GM21825 (cell line): ENCODE results near the gene PHPT1.
"Not testable (repeated sequence)": the region's sequence is repeated elsewhere in the genome, so short reads cannot be mapped to it uniquely, and the experiment has no call there.

Experiments used
- ATAC-seq: cut with Tn5 transposase; IDR thresholded peaks from one replicate; pipeline ENCODE4 v1.9.1; 2021; ENCODE audit warnings: mild to moderate bottlenecking, moderate library complexity; ENCODE audit not compliant: unreplicated experiment

Gene PHPT1

GRCh38 chr9:136882947-136883283 lies 33.7 kb downstream of the PHPT1 start:
- ATAC-seq: not testable (repeated sequence)

- not testable (repeated sequence) for ATAC-seq
Measured at GRCh38 chr9:136883670-136884069, 34.5 kb downstream of the PHPT1 start.

GRCh38 chr9:136885950-136886578 lies 36.9 kb downstream of the PHPT1 start, which contains the start of gene TRAF2:
Gene TRAF2, plus strand, starts transcription at chr9:136886516. Its CDS starts 12,225 bp downstream, at chr9:136898741.
- ATAC-seq: peak; percentile 72

GRCh38 chr9:136886610-136887597 lies 37.7 kb downstream of the PHPT1 start:
- ATAC-seq: peak; percentile 17

GRCh38 chr9:136888454-136888853 lies 39.2 kb downstream of the PHPT1 start:
- no peak for ATAC-seq

- no peak for ATAC-seq
Measured at GRCh38 chr9:136889858-136890257, 40.6 kb downstream of the PHPT1 start.

GRCh38 chr9:136890661-136891060 lies 41.5 kb downstream of the PHPT1 start:
- ATAC-seq: no peak

- ATAC-seq: no peak
Measured at GRCh38 chr9:136896027-136896426, 46.8 kb downstream of the PHPT1 start.

- ATAC-seq: no peak
Measured at GRCh38 chr9:136898483-136899100, 49.4 kb downstream of the PHPT1 start.

GRCh38 chr9:136899196-136899595 lies 50.0 kb downstream of the PHPT1 start:
- ATAC-seq: no peak

- no peak for ATAC-seq
Measured at GRCh38 chr9:136900556-136900955, 51.3 kb downstream of the PHPT1 start.
